Activated T-cell treated with anti-CD3 and anti-CD28 coated beads, Interleukin-2, amount 50 U/mL, for 4 hours (primary cell): ENCODE data around the gene ANK3. TPM values are rescaled to one million over a fixed set of nuclear protein-coding genes. Genes with fewer than 3 reads are reported as not detected.
A peak's percentile ranks its signal among the peaks of the same experiment; 100 is the strongest.

ENCODE experiments used
- ATAC-seq, 2 donors: fragments of 200-7000 bp; cut with Tn5 transposase; one replicate each; pipeline ENCODE4 v1.10.0; 2021
- DNase-seq: peaks from one replicate; pipeline ENCODE4 v3.0.0-alpha.2; 2020
- H3K27me3 Mint-ChIP-seq: one replicate; pipeline ENCODE4 v1.8.0; 2021; ENCODE audit warnings: low read depth, mixed read lengths
- H3K36me3 Mint-ChIP-seq: one replicate; pipeline ENCODE4 v1.8.0; 2022; ENCODE audit warnings: mixed read lengths; ENCODE audit not compliant: insufficient read depth
- H3K4me1 Mint-ChIP-seq: one replicate; pipeline ENCODE4 v1.8.0; 2021; ENCODE audit warnings: low read depth, mixed read lengths
- H3K4me3 Mint-ChIP-seq: one replicate; pipeline ENCODE4 v1.8.0; 2021; ENCODE audit warnings: mild to moderate bottlenecking, moderate library complexity, mixed read lengths
- H3K9me3 Mint-ChIP-seq: one replicate; pipeline ENCODE4 v1.8.0; 2021; ENCODE audit warnings: mixed read lengths
- total RNA-seq, 3 donors: library from RNA; stranded (reverse); gene quantifications; one replicate each; pipeline ENCODE4 v1.2.1, GENCODE V29; 2021

Gene ANK3
- total RNA-seq, 3 donors from 2014 or later, result 21.4 to 41.1 (median 30.5) TPM

GRCh38 chr10:60110739-60111138, 278.9 kb downstream of the ANK3 start:
- Mint-ChIP-seq H3K27me3 (no peaks in the 10 kb centered on the region), H3K36me3 (peaks cover 5% of the 10 kb centered on the region), H3K4me1 (no peaks in the 10 kb centered on the region), H3K4me3 (no peak overlapping the region), H3K9me3 (no peaks in the 10 kb centered on the region)
- ATAC-seq (no peak), DNase-seq (no peak)

DNA sequence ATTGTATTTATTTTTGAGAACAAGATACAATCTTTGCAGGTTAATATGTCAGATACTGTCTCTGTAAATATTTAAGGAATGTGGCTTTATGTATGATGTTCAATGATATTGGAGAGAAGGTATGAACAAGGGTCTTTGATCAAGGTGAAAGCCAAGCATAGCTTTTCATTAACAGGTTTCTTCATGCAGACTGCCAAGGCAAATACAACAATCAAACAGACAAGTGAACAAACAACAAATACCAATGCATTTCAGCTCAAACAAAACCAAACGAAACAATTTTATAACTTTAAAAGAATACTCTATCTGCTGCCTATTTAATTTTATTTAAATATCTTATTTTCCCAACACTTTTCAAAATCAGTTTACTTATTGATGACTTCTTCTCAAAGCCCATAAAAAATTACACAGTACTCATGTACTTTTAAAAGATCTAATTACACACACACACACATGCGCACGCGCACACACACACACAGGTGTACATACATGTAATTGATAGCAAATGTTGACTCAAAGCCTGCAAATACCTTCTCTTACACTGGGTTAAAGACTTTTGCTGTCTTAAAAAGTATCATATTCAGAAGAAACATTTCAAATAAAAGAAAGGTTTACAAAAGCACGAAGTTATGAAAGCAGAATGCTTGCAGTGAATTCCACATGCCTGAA, 282.2 kb downstream of the ANK3 start:
- H3K9me3 Mint-ChIP-seq, result no peaks in the 10 kb centered on the region
- peaks cover 19% of the 10 kb centered on the region for H3K36me3 Mint-ChIP-seq
- DNase-seq, result no peak
- no peaks in the 10 kb centered on the region for H3K4me1 Mint-ChIP-seq
- ATAC-seq, result no peak
- H3K4me3 Mint-ChIP-seq, result no peak overlapping the region
- H3K27me3 Mint-ChIP-seq, result no peaks in the 10 kb centered on the region

DNA sequence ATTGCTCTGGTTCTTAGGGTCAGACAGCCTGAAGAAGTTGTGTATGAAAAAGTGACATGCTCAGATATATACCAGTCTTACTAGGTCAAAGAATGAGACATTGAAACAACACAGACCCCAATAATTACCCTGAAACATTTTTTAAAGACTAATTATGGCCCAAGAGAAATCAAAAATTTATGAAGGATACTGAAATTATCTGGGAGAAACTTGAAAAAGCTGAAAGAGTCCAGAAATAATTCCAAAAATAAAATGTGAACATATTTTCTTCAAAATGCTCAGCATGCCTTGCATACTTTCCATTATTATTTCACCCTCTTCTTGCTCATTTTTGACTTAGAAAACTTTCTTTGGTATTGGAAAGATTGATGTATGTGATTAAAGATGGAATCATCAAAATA, 284.4 kb downstream of the ANK3 start:
- H3K4me1 Mint-ChIP-seq, result no peaks in the 10 kb centered on the region
- H3K36me3 Mint-ChIP-seq, result peaks cover 17% of the 10 kb centered on the region
- ATAC-seq, result no peak
- no peaks in the 10 kb centered on the region for H3K9me3 Mint-ChIP-seq
- H3K27me3 Mint-ChIP-seq, result no peaks in the 10 kb centered on the region
- DNase-seq, result no peak
- H3K4me3 Mint-ChIP-seq, result no peak overlapping the region

DNA sequence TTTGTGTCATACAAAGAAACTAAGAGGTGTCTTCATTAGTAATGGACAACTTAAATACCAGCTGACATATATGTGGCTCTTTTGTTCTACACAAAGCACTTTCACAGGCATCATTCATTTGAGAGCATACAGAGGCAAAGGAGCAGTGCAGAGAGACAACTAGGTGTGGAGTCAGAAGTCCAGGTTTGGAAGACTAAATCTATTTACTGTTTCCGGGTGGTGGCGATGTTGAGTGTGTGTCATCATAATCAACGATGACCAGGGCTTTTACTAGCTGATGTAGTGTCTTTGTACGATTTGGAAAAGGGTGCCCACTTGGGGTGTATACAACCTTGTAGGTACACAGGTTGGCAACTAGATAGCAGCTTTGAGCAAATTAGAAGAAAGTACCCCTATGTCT, 287.9 kb downstream of the ANK3 start:
- ATAC-seq, result no peak

DNA sequence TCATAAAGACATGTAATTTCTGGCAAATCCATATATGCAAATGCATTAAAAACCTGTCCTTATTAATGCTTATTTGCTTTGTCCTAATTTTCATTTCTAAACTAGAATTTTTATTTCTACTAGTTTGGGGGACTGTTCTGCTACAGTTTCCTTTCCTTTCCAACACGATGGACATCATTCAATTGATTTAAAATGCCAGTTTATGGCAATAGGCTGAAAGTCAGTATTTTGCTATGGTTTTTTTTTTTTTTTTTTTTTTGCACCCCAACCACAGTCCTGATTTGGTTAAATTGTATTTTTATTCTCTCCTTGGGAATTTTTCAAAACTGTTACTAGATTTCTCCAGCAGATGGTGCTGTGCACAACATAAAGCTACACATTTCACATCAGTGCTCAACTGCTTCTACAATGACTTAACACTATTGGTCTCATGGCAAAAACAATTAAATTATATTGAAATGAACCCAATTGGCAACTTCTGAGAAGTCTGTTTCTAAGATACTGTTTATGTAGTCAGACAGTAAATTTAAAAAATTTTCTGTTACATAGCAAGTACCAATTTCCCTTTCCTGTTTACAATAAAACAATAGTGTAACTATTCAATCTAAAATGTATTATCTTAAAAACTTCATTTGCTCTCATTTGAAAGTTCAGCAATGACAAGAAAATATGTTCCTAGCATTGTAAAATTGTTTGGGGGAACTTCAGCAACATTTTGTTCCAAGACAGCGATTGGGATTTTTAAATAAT, 289.5 kb downstream of the ANK3 start:
- Mint-ChIP-seq H3K4me1 (no peaks in the 10 kb centered on the region), H3K9me3 (no peaks in the 10 kb centered on the region), H3K4me3 (no peak overlapping the region), H3K27me3 (no peaks in the 10 kb centered on the region), H3K36me3 (peaks cover 13% of the 10 kb centered on the region)
- ATAC-seq (peak in 1 of 2 donors; percentile 32), DNase-seq (no peak)

More for the DNA sequence above, 287.9 kb downstream of the ANK3 start:
- no peak overlapping the region for H3K4me3 Mint-ChIP-seq
- H3K4me1 Mint-ChIP-seq, result no peaks in the 10 kb centered on the region
- H3K36me3 Mint-ChIP-seq, result peaks cover 16% of the 10 kb centered on the region
- H3K9me3 Mint-ChIP-seq, result no peaks in the 10 kb centered on the region
- no peaks in the 10 kb centered on the region for H3K27me3 Mint-ChIP-seq
- no peak for DNase-seq

GRCh38 chr10:60098677-60099601, 290.7 kb downstream of the ANK3 start:
- H3K36me3 Mint-ChIP-seq, result peaks cover 9% of the 10 kb centered on the region
- H3K27me3 Mint-ChIP-seq, result no peaks in the 10 kb centered on the region
- H3K4me3 Mint-ChIP-seq, result no peak overlapping the region
- no peak for ATAC-seq
- H3K9me3 Mint-ChIP-seq, result no peaks in the 10 kb centered on the region
- no peaks in the 10 kb centered on the region for H3K4me1 Mint-ChIP-seq
- no peak for DNase-seq

DNA sequence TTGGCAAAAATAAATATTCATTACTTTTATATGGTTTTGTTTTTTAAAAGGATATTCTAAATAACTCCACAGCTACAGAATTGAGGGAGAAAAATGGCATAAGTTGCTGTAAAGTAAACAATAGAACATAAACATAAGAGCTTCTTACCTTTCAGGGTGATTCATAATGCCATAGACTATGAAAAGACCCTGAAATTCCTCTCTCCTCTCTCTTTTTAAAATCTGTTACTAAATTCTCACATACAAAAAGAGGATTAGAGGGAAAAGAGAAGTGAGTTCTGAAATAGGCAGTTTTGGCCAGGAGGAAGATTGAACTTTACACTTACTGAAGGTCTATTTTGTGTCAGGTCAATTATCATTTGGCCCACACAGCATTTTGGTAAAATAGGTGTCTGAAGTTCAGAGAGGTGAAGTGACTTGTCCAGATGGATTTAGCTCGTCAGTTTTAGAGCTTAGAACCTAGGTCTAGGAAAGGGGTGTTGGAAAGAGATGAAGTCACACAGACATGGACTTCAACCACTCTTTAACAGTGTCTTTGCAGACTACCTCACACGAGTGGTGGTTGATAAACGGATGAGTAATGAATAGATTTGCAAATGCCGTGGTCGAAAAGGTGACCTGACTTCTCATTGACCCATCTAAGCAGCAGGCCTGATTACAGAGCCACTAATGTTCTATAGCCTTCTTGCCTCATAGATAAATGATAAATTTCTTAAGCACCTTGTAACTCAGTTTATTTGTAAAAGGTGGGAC, 292.7 kb downstream of the ANK3 start:
- H3K27me3 Mint-ChIP-seq, result no peaks in the 10 kb centered on the region
- H3K9me3 Mint-ChIP-seq, result no peaks in the 10 kb centered on the region
- H3K4me3 Mint-ChIP-seq, result no peak overlapping the region
- DNase-seq (no peak), ATAC-seq (no peak)
- H3K36me3 Mint-ChIP-seq, result peaks cover 2% of the 10 kb centered on the region
- H3K4me1 Mint-ChIP-seq, result no peaks in the 10 kb centered on the region

DNA sequence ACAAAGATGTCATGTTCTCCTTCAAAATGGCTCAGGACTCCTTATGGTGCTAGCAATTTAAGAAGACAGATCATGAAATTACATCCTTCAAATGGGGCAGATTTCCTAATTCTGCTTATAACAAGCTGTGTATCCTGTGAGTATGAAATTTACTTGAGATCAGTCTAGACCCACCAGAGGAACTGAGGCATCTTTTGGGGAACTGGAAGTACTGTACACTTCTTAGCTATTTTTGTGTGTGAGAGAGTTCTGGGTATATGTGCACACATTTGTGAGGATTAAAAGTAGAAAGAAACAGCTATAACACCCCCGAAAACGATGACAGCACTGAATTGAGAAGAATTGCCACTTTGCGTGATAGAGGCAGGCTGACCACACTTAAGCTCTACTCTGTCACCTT, 296.4 kb downstream of the ANK3 start:
- H3K4me1 Mint-ChIP-seq, result no peaks in the 10 kb centered on the region

DNA sequence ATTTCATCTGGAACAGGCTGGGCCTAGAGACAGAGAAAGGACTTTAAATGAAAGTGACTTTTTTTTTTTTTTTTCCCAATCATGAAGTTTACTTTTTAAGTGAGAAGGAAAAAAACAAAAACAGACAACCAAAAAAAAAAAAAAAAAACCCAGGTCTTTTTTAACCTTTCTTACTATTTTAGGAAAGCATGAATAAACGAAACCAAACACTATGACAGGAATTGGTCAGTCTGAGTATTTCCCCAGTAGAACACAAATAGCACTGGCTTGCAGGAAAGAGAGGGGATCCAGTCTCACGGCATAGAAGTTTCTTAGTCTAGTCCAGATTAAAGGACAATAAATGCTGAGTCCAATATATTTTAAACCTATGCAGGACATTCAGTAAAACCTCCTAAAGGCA, 302.8 kb downstream of the ANK3 start:
- no peaks in the 10 kb centered on the region for H3K27me3 Mint-ChIP-seq
- DNase-seq (no peak), ATAC-seq (no peak)
- no peaks in the 10 kb centered on the region for H3K9me3 Mint-ChIP-seq
- H3K4me1 Mint-ChIP-seq, result no peaks in the 10 kb centered on the region
- peaks cover 11% of the 10 kb centered on the region for H3K36me3 Mint-ChIP-seq
- H3K4me3 Mint-ChIP-seq, result no peak overlapping the region

More for the DNA sequence above, 296.4 kb downstream of the ANK3 start:
- peaks cover 3% of the 10 kb centered on the region for H3K36me3 Mint-ChIP-seq
- ATAC-seq (no peak), DNase-seq (no peak)
- no peak overlapping the region for H3K4me3 Mint-ChIP-seq
- H3K9me3 Mint-ChIP-seq, result no peaks in the 10 kb centered on the region
- no peaks in the 10 kb centered on the region for H3K27me3 Mint-ChIP-seq

DNA sequence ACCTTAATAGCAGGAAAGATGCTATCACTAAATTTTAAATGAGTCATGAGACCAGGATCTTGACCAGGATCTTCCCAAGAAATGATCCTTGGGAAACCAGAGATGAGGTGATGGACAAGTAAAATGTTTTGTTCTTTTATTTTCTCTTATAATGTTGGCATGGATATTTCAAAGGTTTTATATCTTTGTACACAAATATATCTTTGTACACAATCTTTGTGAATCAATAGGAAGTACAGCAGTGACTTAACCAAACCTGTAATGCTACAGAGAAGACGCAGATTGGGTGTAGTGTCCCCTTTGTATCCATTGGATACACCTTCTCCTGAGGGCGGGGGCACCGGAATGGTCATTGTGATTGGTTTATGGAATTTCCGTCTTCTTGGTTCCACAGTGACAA, 303.3 kb downstream of the ANK3 start:
- no peak for DNase-seq
- peaks cover 11% of the 10 kb centered on the region for H3K36me3 Mint-ChIP-seq

GRCh38 chr10:60082744-60083344, 306.8 kb downstream of the ANK3 start:
- Mint-ChIP-seq H3K36me3 (peaks cover 18% of the 10 kb centered on the region), H3K4me3 (no peak overlapping the region), H3K27me3 (no peaks in the 10 kb centered on the region), H3K9me3 (no peaks in the 10 kb centered on the region), H3K4me1 (no peaks in the 10 kb centered on the region)
- no peak for ATAC-seq
- DNase-seq, result no peak

More for the DNA sequence above, 303.3 kb downstream of the ANK3 start:
- Mint-ChIP-seq H3K9me3 (no peaks in the 10 kb centered on the region), H3K27me3 (no peaks in the 10 kb centered on the region), H3K4me1 (no peaks in the 10 kb centered on the region), H3K4me3 (no peak overlapping the region)
- no peak for ATAC-seq

DNA sequence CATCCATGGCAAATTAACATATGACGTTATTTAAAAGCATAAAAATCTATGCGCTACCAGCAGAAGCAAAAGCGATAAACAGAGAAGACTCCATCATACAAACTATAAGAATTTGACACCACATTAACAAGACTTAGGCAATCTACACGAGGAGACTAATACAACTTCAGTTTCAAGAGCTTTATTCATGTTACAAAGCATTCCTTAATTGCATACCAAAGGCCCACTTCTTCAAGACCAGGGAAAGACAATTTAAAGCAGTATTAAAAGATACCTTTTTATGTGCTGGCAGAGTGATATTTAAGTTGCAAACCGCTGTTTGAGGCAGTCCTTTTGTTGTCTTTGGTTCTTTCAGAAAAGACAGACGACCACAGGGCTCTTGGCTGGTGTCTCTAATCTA, 307.3 kb downstream of the ANK3 start:
- Mint-ChIP-seq H3K27me3 (no peaks in the 10 kb centered on the region), H3K4me3 (no peak overlapping the region), H3K36me3 (peaks cover 18% of the 10 kb centered on the region), H3K9me3 (no peaks in the 10 kb centered on the region), H3K4me1 (no peaks in the 10 kb centered on the region)
- ATAC-seq (no peak), DNase-seq (no peak)

GRCh38 chr10:60073781-60074656, 315.7 kb downstream of the ANK3 start:
- ATAC-seq (no peak), DNase-seq (no peak)
- Mint-ChIP-seq H3K36me3 (peaks cover 30% of the 10 kb centered on the region), H3K4me1 (no peaks in the 10 kb centered on the region), H3K27me3 (no peaks in the 10 kb centered on the region), H3K9me3 (no peaks in the 10 kb centered on the region), H3K4me3 (no peak overlapping the region)
